ENCODE results near the gene B4GALT3.

Gene B4GALT3

DNA sequence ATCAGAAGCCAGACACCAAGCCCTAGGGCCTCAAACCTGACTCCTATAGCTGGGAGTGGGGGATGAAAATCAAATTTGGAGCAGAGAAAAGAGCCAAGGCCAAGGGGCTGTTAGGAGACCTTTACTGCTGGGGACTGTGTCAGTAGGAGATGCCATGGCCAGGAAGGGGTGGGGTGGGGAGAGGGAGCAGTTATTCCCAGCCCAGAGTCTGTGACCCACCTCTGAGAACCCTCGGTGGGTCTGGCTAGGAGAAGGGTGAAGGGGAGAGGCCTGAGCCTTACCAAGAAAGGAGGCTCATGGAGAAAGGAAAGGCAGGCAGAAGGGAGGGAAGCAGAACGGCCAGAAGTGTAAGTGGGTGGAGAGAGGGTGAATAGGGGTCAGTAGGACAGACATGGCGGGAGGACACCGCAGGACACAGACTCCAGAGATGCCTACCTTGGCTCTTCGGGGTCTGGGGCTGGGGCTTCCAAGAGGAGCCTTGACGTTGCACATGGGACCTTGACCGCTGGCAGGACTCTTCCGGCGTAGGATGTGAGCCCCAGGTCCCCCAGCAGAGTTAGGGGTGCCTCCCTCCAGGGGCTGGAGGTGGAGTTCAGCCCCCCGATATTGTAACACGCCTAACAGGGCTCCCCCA, 20.4 kb upstream of the B4GALT3 start:
- Histone ChIP-seq H3K9me3 (no peaks in the 10 kb centered on the region), H3K27ac (no peak overlapping the region), H3K36me3 (no peaks in the 10 kb centered on the region), H3K4me3 (ENCODE audit: low read depth in 1 of 2, low read length in 1 of 2) (no peak overlapping the region), H3K4me1 (ENCODE audit: control insufficient read depth in 1 of 2, insufficient read depth in 1 of 2, low read depth in 1 of 2, low read length in 1 of 2) (peaks cover 14 to 17% of the 10 kb centered on the region in 2 experiments), H3K27me3 (no peaks in the 10 kb centered on the region)
- TF ChIP-seq, protein P1, sequence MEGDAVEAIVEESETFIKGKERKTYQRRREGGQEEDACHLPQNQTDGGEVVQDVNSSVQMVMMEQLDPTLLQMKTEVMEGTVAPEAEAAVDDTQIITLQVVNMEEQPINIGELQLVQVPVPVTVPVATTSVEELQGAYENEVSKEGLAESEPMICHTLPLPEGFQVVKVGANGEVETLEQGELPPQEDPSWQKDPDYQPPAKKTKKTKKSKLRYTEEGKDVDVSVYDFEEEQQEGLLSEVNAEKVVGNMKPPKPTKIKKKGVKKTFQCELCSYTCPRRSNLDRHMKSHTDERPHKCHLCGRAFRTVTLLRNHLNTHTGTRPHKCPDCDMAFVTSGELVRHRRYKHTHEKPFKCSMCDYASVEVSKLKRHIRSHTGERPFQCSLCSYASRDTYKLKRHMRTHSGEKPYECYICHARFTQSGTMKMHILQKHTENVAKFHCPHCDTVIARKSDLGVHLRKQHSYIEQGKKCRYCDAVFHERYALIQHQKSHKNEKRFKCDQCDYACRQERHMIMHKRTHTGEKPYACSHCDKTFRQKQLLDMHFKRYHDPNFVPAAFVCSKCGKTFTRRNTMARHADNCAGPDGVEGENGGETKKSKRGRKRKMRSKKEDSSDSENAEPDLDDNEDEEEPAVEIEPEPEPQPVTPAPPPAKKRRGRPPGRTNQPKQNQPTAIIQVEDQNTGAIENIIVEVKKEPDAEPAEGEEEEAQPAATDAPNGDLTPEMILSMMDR (IDR thresholded peaks at IDR 0.05), result no peak

DNA sequence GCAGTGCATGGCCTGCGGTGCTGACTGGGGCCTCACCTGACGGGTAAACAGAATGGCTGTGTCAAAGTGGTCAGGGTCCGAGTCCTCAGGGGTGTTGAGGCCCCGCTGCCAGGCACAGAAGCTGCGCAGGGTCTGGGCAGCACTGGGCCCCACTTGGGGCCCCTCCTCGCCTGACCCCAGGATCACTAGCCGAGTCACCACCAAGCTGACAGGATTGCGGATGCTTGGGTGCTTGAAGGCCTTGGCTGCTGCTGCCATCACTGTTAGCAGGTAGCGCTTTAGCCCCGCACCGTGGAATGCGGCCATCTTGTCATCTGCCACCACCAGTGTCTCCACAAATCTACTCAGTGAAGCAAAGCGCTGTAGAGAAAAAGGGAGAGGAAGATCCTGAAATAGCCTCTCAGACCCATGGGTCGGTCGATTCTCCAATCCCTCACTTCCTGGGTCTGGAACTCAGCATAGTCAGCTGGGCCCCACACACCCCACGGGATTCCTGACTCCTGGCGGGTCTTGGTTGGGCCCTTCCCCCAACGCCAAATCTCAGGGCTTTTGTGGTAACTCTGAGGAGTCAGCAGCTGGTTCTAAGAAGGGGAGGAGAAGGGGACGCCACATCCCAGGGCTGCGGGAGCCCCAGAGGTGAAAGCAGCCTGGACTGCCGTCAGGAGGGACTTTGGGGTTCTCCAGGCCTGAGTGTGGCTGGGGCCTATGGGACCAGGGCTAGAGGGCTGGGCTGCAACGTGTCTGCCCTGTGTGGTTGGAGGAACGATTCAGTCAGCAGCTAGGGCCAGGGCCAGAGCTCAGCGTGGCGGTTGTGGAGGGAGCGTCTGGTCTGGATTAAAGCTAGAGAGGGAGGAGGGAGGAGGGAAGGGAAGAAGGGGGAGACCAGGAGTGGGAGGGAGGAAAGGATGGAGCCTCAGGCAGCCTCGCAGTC, 19.5 kb upstream of the B4GALT3 start:
- H3K27ac ChIP-seq, result no peak overlapping the region
- H3K4me3 ChIP-seq (ENCODE audit: low read depth in 1 of 2, low read length in 1 of 2), result no peak overlapping the region
- no peaks in the 10 kb centered on the region for H3K9me3 ChIP-seq
- peaks cover 13 to 19% of the 10 kb centered on the region in 2 experiments for H3K4me1 ChIP-seq (ENCODE audit: control insufficient read depth in 1 of 2, insufficient read depth in 1 of 2, low read depth in 1 of 2, low read length in 1 of 2)
- H3K36me3 ChIP-seq, result no peaks in the 10 kb centered on the region
- H3K27me3 ChIP-seq, result no peaks in the 10 kb centered on the region
- TF ChIP-seq, protein P1 (IDR thresholded peaks at IDR 0.05), result no peak

DNA sequence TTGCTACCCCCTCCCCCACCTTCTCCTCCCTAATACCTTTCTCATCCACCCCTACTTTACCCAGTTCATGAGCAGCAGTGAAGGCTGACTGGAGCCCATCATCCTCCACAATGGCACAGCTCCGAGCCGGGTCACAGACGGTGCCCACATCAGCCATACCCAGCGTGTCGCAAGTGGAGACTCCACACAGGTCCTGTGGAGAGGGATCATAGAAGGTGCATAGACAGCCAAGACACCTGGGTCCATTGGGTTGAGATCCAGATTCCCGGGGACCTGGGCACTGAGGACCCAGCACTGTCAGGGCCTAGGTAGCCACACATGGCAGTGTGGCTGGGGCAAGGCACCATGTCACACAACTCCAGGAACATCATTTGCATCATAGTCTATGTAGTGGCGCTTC, 18.8 kb upstream of the B4GALT3 start:
- Histone ChIP-seq H3K4me1 (ENCODE audit: control insufficient read depth in 1 of 2, insufficient read depth in 1 of 2, low read depth in 1 of 2, low read length in 1 of 2) (peaks cover 8 to 12% of the 10 kb centered on the region in 2 experiments), H3K36me3 (no peaks in the 10 kb centered on the region), H3K27ac (no peak overlapping the region), H3K9me3 (no peaks in the 10 kb centered on the region), H3K27me3 (no peaks in the 10 kb centered on the region), H3K4me3 (ENCODE audit: low read depth in 1 of 2, low read length in 1 of 2) (no peak overlapping the region)
- TF ChIP-seq, protein P1 (IDR thresholded peaks at IDR 0.05), result no peak

DNA sequence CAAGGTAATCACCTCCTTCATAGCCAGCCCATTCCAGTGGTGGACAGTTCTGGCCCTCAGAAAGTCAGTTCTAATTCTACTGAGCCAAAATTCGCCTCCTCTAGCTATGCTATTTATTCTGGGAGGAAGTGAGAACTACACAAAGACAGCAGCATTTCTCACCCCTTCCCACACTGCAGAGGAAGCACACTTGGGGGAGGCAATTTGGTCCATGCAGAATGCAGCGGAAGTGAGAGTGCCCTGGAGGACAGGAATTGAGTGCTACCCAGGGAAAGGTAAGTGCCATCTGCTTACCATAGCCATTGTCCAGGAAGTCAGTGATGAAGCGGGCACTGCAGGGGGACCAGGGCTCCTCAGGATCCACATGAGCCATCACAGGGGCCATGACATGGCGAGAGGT, 17.9 kb upstream of the B4GALT3 start:
- TF ChIP-seq, protein P1 (IDR thresholded peaks at IDR 0.05), result no peak
- Histone ChIP-seq H3K4me3 (ENCODE audit: low read depth in 1 of 2, low read length in 1 of 2) (no peak overlapping the region), H3K36me3 (no peaks in the 10 kb centered on the region), H3K4me1 (ENCODE audit: control insufficient read depth in 1 of 2, insufficient read depth in 1 of 2, low read depth in 1 of 2, low read length in 1 of 2) (peaks cover 3 to 9% of the 10 kb centered on the region in 2 experiments), H3K9me3 (no peaks in the 10 kb centered on the region), H3K27me3 (no peaks in the 10 kb centered on the region), H3K27ac (no peak overlapping the region)

DNA sequence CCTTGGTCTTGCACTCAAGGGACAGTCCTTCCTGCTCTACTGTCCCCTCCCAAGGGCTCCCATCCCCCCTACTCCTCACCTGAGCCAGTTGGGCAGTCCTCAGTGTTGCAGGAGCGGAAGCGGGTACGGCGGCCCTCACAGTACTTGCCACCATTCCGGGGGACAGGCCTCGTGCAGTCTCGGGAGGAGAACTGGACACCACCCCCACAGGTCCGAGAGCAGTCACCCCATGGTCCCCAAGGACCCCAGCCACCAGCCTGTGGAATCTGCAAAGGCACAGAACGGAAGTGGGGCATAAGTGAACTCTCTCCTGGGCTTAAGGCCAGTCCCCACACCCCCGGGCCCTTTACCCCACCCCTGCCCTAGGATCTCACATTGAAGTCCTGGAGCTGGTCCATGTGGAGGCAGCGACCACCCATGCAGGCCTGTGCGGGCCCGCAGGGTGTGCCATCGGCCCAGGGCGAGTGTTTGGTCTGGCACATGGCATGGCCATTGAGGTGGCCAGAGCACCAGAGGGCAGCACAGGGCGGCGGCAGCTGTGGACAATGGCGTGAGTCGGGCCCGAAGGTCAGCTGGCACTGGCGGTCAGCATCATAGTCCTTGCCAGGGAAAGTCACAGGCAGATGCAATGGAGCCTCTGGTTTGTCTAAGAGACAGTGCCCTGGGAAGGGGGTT, 16.4 kb upstream of the B4GALT3 start:
- no peaks in the 10 kb centered on the region for H3K36me3 ChIP-seq
- H3K27me3 ChIP-seq, result no peaks in the 10 kb centered on the region
- H3K4me1 ChIP-seq (ENCODE audit: control insufficient read depth in 1 of 2, insufficient read depth in 1 of 2, low read depth in 1 of 2, low read length in 1 of 2), result peaks cover 3 to 9% of the 10 kb centered on the region in 2 experiments
- TF ChIP-seq, protein P1 (IDR thresholded peaks at IDR 0.05), result no peak
- H3K27ac ChIP-seq, result no peak overlapping the region
- H3K9me3 ChIP-seq, result no peaks in the 10 kb centered on the region
- no peak overlapping the region for H3K4me3 ChIP-seq (ENCODE audit: low read depth in 1 of 2, low read length in 1 of 2)
